PC-9 (cell line): ENCODE measurements around the gene MSH4.

Experiments used
- EZH2 ChIP-seq: fragments of 200-600 bp; sonication (generic); IDR thresholded peaks from 2 replicates; pipeline ENCODE4 v1.8.0; 2017; ENCODE audit warnings: antibody characterized with exemption, low read depth
- TF ChIP-seq, protein P1 (sequence below): fragments of 200-600 bp; sonication (generic); conservative IDR thresholded peaks from 2 replicates; pipeline ENCODE4 v1.6.1; 2017; ENCODE audit warnings: mixed run types, antibody characterized with exemption, mild to moderate bottlenecking, moderate library complexity

GRCh38 chr1:75786901-75787493 lies 9.7 kb upstream of the MSH4 start:
- TF ChIP-seq, protein P1, sequence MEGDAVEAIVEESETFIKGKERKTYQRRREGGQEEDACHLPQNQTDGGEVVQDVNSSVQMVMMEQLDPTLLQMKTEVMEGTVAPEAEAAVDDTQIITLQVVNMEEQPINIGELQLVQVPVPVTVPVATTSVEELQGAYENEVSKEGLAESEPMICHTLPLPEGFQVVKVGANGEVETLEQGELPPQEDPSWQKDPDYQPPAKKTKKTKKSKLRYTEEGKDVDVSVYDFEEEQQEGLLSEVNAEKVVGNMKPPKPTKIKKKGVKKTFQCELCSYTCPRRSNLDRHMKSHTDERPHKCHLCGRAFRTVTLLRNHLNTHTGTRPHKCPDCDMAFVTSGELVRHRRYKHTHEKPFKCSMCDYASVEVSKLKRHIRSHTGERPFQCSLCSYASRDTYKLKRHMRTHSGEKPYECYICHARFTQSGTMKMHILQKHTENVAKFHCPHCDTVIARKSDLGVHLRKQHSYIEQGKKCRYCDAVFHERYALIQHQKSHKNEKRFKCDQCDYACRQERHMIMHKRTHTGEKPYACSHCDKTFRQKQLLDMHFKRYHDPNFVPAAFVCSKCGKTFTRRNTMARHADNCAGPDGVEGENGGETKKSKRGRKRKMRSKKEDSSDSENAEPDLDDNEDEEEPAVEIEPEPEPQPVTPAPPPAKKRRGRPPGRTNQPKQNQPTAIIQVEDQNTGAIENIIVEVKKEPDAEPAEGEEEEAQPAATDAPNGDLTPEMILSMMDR: no peak
- TF ChIP-seq EZH2: no peak
